Keratinocyte (primary cell): Measurements from ENCODE around the gene EHMT1. TPM values are rescaled to one million over a fixed set of nuclear protein-coding genes. Genes with fewer than 3 reads are reported as not detected.

Experiments
- DNase-seq: peaks from one replicate; pipeline ENCODE4 v3.0.0-alpha.2; 2011; ENCODE audit warnings: low read depth, missing footprints, low spot score
- FAIRE-seq: peaks from 2 replicates; lab custom pipeline; 2011; peaks lifted over from hg19 to GRCh38; lab: Jason Lieb, UNC
- H2AFZ ChIP-seq: 2 replicates; pipeline ENCODE4 v1.6.0; 2012; ENCODE audit warnings: low read length, control low read depth, inconsistent platforms; ENCODE audit not compliant: control insufficient read depth
- H3K27ac ChIP-seq: 2 replicates; pipeline ENCODE4 v1.5.1; 2011; ENCODE audit warnings: low read length; ENCODE audit not compliant: control insufficient read depth, insufficient read depth
- H3K27me3 ChIP-seq: 3 replicates; pipeline ENCODE4 v1.6.0; 2011; ENCODE audit warnings: low read length; ENCODE audit not compliant: control insufficient read depth, insufficient read depth; ENCODE audit errors: extremely low read depth
- H3K36me3 ChIP-seq, 2 experiments: 2 replicates in 1 of 2; 3 replicates in 1 of 2; pipeline ENCODE4 v1.5.1; 2011; ENCODE audit warnings: low read length in 2 of 2, mild to moderate bottlenecking in 1 of 2; ENCODE audit not compliant: control insufficient read depth in 2 of 2, insufficient read depth in 2 of 2; ENCODE audit errors: extremely low read depth in 1 of 2
- H3K4me1 ChIP-seq: 3 replicates; pipeline ENCODE4 v1.5.1; 2011; ENCODE audit warnings: low read length; ENCODE audit not compliant: control insufficient read depth, insufficient read depth; ENCODE audit errors: extremely low read depth
- H3K4me2 ChIP-seq: 3 replicates; pipeline ENCODE4 v1.6.0; 2011; ENCODE audit warnings: low read depth, low read length; ENCODE audit not compliant: control insufficient read depth, insufficient read depth; ENCODE audit errors: extremely low read depth
- H3K4me3 ChIP-seq, 3 experiments: fragments of 200-600 bp in 1 of 3; sonication (generic) in 1 of 3; 2 replicates in 2 of 3; 3 replicates in 1 of 3; pipeline ENCODE4 v1.5.1; 2011 to 2016; ENCODE audit warnings: low read length in 3 of 3, mild to moderate bottlenecking in 3 of 3, control low read depth in 2 of 3, inconsistent platforms in 1 of 3, low read depth in 1 of 3, mixed read lengths in 1 of 3, mixed run types in 1 of 3, moderate library complexity in 1 of 3; ENCODE audit not compliant: control insufficient read depth in 2 of 3, insufficient read depth in 2 of 3; ENCODE audit errors: extremely low read depth in 1 of 3
- H3K79me2 ChIP-seq: 2 replicates; pipeline ENCODE4 v1.6.0; 2012; ENCODE audit warnings: low read length; ENCODE audit not compliant: control insufficient read depth, insufficient read depth
- H3K9ac ChIP-seq: 3 replicates; pipeline ENCODE4 v1.6.0; 2011; ENCODE audit warnings: low read length; ENCODE audit not compliant: control insufficient read depth, insufficient read depth; ENCODE audit errors: extremely low read depth
- H3K9me1 ChIP-seq: 3 replicates; pipeline ENCODE4 v1.6.0; 2011; ENCODE audit warnings: low read length; ENCODE audit not compliant: control insufficient read depth, insufficient read depth; ENCODE audit errors: extremely low read depth
- H3K9me3 ChIP-seq: 2 replicates; pipeline ENCODE4 v1.5.1; 2012; ENCODE audit warnings: low read depth, low read length; ENCODE audit not compliant: control insufficient read depth
- H4K20me1 ChIP-seq: 3 replicates; pipeline ENCODE4 v1.6.0; 2011; ENCODE audit warnings: low read length; ENCODE audit not compliant: control insufficient read depth, insufficient read depth; ENCODE audit errors: extremely low read depth
- CTCF ChIP-seq, 3 experiments: IDR thresholded peaks in 1 of 3; conservative IDR thresholded peaks in 1 of 3; optimal IDR thresholded peaks in 1 of 3; 2 replicates in 2 of 3; 3 replicates in 1 of 3; pipeline versions ENCODE3 to v1.5.1; 2011; ENCODE audit warnings: low read length in 3 of 3, mild to moderate bottlenecking in 3 of 3, moderate library complexity in 2 of 3, control low read depth in 1 of 3, inconsistent platforms in 1 of 3; ENCODE audit not compliant: insufficient read depth in 2 of 3; ENCODE audit errors: extremely low read depth in 1 of 3
- EZH2 ChIP-seq: IDR thresholded peaks from one replicate; pipeline ENCODE4 v1.6.1; 2012; ENCODE audit warnings: inconsistent platforms, mild to moderate bottlenecking, low read length, moderate library complexity
- dilution Hi-C: fragments of 300-500 bp; cut with MboI; formaldehyde crosslinking; loops from one replicate; pipeline ENCODE4 v1.7.0; 2020; ENCODE audit warnings: low sequenced_read_pairs; ENCODE audit not compliant: extremely low pct_ligation_motif_present
- polyA plus RNA-seq, 5 experiments: library from polyadenylated mRNA; depleted of rRNA in 3 of 5; stranded (reverse) in 3 of 5; stranded (forward) in 1 of 5; unstranded in 1 of 5; fragments of >200 nt; gene quantifications; 1 replicate in 1 of 5; 2 replicates in 3 of 5; 3 replicates in 1 of 5; pipeline versions ENCODE4 v1.2.1 to v1.2.3, GENCODE V29; 2011 to 2012; ENCODE audit warnings: missing spikeins in 2 of 5, low read depth in 1 of 5, low replicate concordance in 1 of 5

The EHMT1 gene
- polyA plus RNA-seq, 1 donor (not counting 4 experiments of a cell fraction or from before 2014, with no cell fraction given): 25.9 TPM

DNA sequence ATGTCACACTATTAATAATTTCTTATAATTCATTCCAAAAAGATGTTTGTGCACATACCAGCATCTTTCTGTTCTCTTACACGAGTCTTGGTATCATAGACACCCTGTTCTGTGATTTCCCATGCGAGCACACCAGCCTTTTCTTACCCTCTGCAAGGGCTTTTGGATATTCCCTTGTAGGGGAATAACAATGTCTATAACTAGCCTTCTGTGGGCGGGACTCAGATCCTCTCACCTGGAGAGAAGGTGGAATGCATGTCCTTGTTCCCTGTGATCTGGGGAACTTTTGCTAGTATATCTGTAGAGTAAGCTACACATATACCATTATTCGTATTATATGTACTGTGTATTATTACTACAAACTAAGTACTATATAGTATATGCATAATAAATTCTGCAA is 44.8 kb downstream of the EHMT1 start:
- no peak for DNase-seq
- H3K79me2 ChIP-seq: peaks cover 82% of the 10 kb centered on the region
- H3K4me2 ChIP-seq: no peak overlapping the region
- no peak for TF ChIP-seq CTCF (optimal IDR thresholded peaks at IDR 0.05 in 1 of 3, IDR thresholded peaks at IDR 0.05 in 1 of 3, conservative IDR thresholded peaks at IDR 0.05 in 1 of 3; ENCODE audit: extremely low read depth in 1 of 3, insufficient read depth in 2 of 3, low read length in 3 of 3)
- no peak for TF ChIP-seq EZH2
- no peak overlapping the region for H3K9ac ChIP-seq
- no peak for FAIRE-seq
- no peak overlapping the region for H3K27ac ChIP-seq
- H3K27me3 ChIP-seq: no peaks in the 10 kb centered on the region
- no peak overlapping the region for H2AFZ ChIP-seq
- no peaks in the 10 kb centered on the region for H3K9me1 ChIP-seq
- H3K4me1 ChIP-seq: no peaks in the 10 kb centered on the region
- no peaks in the 10 kb centered on the region for H3K9me3 ChIP-seq
- dilution Hi-C loops: no loop called here
- no peak overlapping the region for H3K4me3 ChIP-seq
- H3K36me3 ChIP-seq: peaks cover 4 to 6% of the 10 kb centered on the region in 2 experiments
- peaks cover 17% of the 10 kb centered on the region for H4K20me1 ChIP-seq

GRCh38 chr9:137664676-137665075 is 45.9 kb downstream of the EHMT1 start:
- H3K9ac ChIP-seq: no peak overlapping the region
- no peak for FAIRE-seq

More at GRCh38 chr9:137664676-137665075, 45.9 kb downstream of the EHMT1 start:
- H4K20me1 ChIP-seq: peaks cover 13% of the 10 kb centered on the region
- no peaks in the 10 kb centered on the region for H3K4me1 ChIP-seq
- no peaks in the 10 kb centered on the region for H3K9me3 ChIP-seq
- no peak overlapping the region for H2AFZ ChIP-seq
- H3K36me3 ChIP-seq: peaks cover 4 to 6% of the 10 kb centered on the region in 2 experiments
- no peak overlapping the region for H3K27ac ChIP-seq
- dilution Hi-C loops: no loop called here
- H3K27me3 ChIP-seq: no peaks in the 10 kb centered on the region
- peaks cover 83% of the 10 kb centered on the region for H3K79me2 ChIP-seq
- H3K9me1 ChIP-seq: no peaks in the 10 kb centered on the region
- H3K4me3 ChIP-seq: no peak overlapping the region
- no peak for TF ChIP-seq EZH2
- no peak for TF ChIP-seq CTCF (optimal IDR thresholded peaks at IDR 0.05 in 1 of 3, IDR thresholded peaks at IDR 0.05 in 1 of 3, conservative IDR thresholded peaks at IDR 0.05 in 1 of 3; ENCODE audit: extremely low read depth in 1 of 3, insufficient read depth in 2 of 3, low read length in 3 of 3)
- H3K4me2 ChIP-seq: no peak overlapping the region
- DNase-seq: no peak
